Measurements from ENCODE around the gene MEF2B.

Gene MEF2B

DNA sequence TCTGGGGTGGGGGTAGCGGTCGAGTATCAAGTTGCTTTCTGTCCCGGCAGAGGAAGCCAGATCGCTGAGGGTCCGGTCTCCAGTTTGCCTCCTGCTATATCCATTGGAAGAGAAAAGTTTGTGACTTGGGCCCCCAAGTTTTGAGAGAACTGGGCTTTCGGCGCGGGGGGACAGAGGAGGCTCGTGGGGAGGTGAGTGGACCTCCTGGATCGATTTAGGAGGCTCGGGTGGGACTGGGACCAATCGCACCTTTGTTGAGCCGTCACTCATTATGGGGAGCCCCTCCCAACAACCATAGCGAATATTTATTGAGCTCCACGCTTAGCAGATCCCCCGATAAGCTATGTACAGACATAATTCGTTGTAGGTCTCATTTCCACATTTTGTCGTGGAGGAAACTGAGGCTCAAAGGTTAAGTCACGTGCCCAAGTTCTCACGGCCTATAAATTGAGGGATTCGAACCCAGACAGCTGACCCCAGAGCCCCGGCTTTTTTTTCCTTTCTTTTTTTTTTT lies 22.9 kb upstream of the MEF2B start:
- DNase-seq (ENCODE audit: low read depth): no peak
- peak overlapping the region; percentile 98 for H3K4me3 ChIP-seq (ENCODE audit: low read length)
- TF ChIP-seq, protein P1, sequence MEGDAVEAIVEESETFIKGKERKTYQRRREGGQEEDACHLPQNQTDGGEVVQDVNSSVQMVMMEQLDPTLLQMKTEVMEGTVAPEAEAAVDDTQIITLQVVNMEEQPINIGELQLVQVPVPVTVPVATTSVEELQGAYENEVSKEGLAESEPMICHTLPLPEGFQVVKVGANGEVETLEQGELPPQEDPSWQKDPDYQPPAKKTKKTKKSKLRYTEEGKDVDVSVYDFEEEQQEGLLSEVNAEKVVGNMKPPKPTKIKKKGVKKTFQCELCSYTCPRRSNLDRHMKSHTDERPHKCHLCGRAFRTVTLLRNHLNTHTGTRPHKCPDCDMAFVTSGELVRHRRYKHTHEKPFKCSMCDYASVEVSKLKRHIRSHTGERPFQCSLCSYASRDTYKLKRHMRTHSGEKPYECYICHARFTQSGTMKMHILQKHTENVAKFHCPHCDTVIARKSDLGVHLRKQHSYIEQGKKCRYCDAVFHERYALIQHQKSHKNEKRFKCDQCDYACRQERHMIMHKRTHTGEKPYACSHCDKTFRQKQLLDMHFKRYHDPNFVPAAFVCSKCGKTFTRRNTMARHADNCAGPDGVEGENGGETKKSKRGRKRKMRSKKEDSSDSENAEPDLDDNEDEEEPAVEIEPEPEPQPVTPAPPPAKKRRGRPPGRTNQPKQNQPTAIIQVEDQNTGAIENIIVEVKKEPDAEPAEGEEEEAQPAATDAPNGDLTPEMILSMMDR (IDR thresholded peaks at IDR 0.05; ENCODE audit: insufficient read depth, low read depth, low read length, missing control alignments): no peak

DNA sequence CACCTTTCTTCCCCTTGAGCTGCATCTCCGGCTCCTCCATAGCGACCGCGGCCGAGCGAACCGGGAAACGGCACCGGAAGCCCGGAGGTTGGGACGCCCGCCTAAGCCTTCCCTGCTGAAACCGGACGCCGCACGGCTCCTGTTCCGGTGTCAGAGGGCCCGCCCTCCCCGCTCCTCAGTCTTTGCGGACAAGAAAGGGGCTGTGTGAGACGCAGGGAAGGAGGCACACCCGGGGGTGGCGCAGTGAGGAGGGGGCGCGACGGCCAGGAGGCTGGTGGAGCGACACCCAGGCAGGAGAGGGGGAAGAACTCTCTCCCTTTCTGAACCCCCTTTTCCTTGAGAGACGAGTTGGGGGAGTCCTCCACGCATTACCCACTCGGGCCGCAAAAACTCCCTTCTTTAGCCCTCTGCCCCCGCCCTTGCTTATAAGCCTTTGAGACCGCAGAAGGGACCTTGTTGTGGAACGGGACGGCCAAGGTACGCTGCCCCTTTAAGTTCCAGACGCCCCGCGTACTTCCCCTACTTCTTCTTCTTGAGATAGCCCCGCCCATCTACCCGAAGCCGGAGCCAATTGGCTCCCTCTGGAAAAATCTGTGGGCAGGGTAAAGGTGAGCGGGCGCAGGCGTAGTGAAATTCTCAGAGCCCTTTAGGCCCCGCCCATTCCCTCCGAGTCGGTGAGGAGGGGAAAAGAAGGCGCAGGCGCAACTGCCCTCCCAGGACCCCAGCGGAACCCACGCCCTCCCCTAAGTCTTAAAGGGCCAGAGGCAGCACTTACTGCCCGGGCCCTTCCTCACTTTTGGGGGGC lies 22.2 kb upstream of the MEF2B start, which contains the start of the genes BORCS8 and RFXANK:
Gene BORCS8, minus strand, starts transcription at position 75 of the 805 bp plus-strand sequence. Its CDS starts 35 bp downstream, at position 40.
Gene RFXANK, plus strand, starts transcription at position 181 of the 805 bp plus-strand sequence. CDS start 1,689 bp downstream, outside the sequence.
- peak within 1 kb of the TSS; percentile 98 for H3K4me3 ChIP-seq (ENCODE audit: low read length)
- DNase-seq (ENCODE audit: low read depth): peak; percentile 99
- TF ChIP-seq, protein P1 (IDR thresholded peaks at IDR 0.05; ENCODE audit: insufficient read depth, low read depth, low read length, missing control alignments): no peak

DNA sequence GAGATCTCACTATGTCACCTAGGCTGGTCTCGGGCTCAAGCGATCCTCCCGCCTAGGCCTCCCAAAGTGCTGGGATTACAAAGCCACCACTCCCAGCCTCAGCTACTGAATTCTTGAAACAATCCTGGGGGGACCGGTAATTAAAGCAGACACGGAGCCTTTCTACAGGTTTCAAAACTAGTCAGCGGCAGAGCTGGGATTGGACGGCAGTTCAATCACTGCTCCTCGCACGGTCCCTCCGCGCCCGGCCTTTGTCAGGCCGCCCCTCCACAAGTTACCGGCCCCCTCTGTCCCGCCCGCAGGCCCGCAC lies 21.7 kb upstream of the MEF2B start:
- TF ChIP-seq, protein P1 (IDR thresholded peaks at IDR 0.05; ENCODE audit: insufficient read depth, low read depth, low read length, missing control alignments): no peak
- peak overlapping the region; percentile 98 for H3K4me3 ChIP-seq (ENCODE audit: low read length)
- no peak for DNase-seq (ENCODE audit: low read depth)

DNA sequence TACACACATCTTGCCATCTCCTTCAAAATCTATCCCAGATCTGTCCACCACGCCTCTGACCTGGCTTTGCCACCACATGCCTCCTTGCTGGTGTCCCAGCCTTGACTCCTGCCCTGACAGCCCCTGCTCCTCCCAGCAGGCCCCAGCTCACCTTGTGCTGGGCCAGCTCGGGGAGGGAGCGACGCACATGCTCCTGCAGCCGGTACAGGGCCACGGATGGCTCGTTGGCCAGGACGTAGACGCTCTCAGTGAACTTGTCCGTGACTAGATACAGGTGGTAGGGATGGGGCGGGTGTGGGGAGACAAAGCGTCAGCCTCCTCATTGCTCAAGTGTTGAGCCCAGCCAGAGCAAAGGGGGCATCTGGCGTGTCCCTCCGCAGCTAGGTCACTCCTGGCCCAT lies 16.7 kb upstream of the MEF2B start:
- H3K4me3 ChIP-seq (ENCODE audit: low read length): no peak overlapping the region
- DNase-seq (ENCODE audit: low read depth): no peak
- TF ChIP-seq, protein P1 (IDR thresholded peaks at IDR 0.05; ENCODE audit: insufficient read depth, low read depth, low read length, missing control alignments): no peak

DNA sequence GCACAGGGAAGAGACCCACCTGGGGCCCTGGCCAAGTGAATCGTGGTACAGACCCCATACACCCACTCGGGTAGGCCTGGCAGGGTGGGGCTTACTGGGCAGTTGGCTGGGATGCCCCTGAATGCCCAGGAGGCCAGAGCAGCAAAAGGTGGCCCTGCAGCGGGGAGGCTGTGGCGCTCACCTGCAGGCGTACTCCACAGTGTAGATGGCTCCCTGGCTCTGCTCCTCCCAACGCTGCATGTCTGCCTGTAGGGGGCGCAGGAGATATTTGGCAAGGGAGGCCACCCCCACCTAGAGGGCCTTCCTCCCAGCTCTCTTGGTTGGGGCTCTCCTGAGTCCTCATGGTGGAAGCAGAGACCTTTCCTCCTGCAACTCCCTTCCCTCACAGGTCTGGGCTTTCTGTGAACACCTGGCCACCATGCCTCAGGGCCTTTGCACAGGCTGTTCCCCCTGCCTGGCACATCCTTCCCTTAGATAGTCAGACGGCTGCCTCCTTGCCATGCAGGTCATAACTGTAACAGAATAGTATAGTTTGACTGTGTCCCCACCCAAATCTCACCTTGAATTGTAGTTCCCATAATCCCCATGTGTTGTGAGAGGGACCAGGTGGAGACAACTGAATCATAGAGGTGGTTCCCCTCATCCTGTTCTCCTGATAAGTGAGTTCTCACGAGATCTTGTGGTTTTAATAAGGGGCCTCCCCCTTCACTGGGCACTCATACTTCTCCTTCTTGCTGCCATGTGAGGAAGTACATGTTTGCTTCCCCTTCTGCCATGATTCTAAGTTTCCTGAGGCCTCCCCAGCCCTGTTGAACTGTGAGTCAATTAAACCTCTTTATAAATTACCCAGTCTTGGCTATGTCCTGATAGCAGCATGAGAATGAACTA lies 16.0 kb upstream of the MEF2B start:
- TF ChIP-seq, protein P1 (IDR thresholded peaks at IDR 0.05; ENCODE audit: insufficient read depth, low read depth, low read length, missing control alignments): peak; percentile 52
- H3K4me3 ChIP-seq (ENCODE audit: low read length): no peak overlapping the region
- peak; percentile 67 for DNase-seq (ENCODE audit: low read depth)

DNA sequence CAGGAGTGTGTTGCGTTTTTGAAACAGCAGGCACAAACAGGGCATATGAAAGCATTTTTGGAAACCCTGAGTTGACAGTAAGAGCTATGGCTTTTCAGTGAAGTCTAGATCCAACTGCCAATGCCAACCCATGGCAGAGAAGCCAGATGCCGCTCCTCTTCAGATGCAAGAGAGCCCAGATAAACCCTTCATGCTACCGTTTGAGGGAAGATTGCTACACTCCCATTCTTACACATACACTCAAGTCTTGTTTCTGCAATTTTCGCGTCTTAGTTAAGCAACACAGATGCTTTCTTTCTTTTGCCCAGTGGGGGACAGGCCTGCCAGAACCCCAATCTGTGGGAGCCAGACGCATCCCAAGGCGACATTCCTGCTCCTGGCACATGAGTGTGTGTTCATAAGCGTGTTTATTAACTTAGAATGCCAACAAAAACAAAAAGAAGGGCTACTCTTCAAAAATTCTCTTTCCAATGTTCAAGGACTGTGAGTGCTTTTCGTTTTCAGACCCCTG lies 11.5 kb upstream of the MEF2B start:
- no peak for DNase-seq (ENCODE audit: low read depth)
- TF ChIP-seq, protein P1 (IDR thresholded peaks at IDR 0.05; ENCODE audit: insufficient read depth, low read depth, low read length, missing control alignments): no peak
- H3K4me3 ChIP-seq (ENCODE audit: low read length): no peak overlapping the region

All from epithelial cell of esophagus (primary cell).